HG02623 (cell line): Measurements from ENCODE around the gene C19orf12.
"Not testable (repeated sequence)": the region's sequence is repeated elsewhere in the genome, so short reads cannot be mapped to it uniquely, and the experiment has no call there.

ENCODE experiments used
- ATAC-seq: cut with Tn5 transposase; IDR thresholded peaks from one replicate; pipeline ENCODE4 v1.9.1; 2021; ENCODE audit warnings: moderate library complexity; ENCODE audit not compliant: unreplicated experiment

C19orf12 gene

DNA sequence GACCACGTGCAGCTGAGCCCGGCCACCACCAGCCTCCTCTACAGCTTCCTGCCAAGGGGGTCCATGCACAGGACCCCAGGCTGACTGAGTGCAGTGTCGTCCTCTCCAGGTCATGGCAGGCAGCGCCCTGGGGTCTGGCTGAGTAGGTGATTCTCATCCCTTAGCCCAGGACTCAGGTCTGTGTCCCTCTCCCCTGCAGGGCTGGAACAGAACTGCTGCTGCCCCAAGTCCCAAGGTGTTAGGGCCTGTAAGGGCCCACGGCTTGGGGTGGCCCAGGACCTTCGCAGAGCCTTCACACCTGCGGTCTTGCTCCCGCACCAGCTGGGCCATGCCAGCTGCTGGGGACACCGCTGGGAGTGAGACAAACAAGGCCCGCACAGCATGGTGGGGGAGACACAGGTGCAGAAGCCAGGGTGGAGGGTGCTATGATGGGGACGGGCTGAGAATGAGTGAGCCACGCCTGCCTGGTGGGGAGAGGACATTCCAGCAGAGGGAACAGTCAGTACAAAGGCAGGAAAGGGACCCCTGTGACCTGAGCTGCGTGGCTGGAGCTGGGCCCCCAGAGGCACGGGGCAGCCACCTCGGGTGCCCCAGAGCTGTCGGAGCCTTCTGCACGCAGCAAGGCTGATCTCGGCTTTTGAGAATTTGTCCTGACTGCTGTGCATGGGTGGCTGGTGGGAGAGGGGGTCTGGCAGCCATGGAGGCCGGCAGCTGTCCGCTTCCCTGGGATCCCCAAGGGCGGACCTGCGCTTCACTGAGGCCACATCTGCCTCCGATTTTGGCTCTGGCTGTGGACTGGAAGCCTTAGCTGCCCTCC lies 37.9 kb downstream of the C19orf12 start:
- no peak for ATAC-seq

DNA sequence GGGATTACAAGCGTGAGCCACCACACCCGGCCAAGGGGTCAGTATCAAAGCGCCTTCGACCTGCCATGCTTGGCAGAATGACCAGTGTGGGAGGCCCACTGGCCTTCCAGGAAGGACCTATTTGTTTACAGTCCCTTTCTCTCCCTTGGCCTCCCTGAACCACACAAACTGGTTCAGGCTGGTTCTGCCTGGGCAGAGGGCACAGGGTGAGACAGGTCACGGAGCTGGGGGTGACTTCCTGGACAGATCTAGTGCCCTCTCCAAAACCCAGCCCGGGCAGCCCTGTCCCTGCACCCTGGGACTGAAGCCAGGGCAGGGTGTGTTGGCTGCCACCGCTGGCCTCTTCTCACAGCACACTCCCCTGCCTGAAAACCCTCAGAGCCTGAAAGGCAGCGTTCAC lies 38.5 kb downstream of the C19orf12 start:
- no peak for ATAC-seq

DNA sequence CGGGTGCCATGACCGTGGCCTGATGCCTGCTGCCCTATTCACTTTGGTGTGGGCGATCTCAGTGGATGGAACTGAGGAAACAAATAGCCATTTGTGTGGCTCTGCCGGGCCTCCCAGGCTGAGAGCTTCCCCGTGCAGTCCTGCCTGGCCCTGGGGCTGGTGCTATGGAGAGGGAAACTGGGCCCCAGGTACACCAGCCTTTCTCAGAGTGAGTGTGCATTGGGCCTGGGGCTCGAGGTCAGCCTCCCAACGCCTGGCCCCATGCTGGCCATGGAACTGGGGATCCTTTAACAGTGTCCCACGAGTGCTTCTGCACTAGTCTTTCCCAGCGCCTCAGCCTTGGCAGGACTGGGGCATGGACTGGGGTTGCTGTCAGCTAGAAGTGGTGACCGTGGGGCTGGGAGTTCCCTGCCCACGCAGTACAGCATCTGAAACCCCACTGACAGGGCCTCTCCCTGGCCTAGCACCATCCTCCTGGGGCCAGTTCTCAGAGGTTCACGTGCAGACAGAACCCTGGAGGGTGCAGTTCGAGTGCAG lies 39.3 kb downstream of the C19orf12 start:
- no peak for ATAC-seq

DNA sequence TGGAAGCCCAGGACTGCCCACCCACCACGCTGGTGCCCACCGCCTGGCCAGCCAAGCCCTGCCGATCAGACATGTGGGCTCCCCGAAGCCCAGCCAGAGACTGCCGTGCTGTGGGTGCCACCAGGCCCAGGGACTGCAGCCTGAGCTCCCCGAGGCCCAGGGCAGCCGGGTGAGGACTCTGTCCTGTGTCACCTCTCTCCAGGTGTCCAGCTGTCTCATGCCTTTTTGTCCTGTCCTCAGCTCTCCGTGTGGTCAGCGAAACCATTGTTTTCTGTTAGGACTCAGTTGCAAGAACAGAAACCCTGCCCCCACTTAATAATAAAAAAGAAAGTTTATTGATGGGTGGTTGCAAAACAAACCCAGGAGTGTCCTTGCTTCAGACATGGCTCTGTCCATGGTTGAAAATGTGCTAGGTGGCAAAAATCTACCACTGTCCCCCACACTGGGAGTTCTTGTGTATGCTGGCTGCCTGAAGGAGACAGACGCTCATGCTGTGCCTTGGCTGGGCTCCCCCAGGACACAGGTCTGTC lies 39.9 kb downstream of the C19orf12 start:
- ATAC-seq = no peak

DNA sequence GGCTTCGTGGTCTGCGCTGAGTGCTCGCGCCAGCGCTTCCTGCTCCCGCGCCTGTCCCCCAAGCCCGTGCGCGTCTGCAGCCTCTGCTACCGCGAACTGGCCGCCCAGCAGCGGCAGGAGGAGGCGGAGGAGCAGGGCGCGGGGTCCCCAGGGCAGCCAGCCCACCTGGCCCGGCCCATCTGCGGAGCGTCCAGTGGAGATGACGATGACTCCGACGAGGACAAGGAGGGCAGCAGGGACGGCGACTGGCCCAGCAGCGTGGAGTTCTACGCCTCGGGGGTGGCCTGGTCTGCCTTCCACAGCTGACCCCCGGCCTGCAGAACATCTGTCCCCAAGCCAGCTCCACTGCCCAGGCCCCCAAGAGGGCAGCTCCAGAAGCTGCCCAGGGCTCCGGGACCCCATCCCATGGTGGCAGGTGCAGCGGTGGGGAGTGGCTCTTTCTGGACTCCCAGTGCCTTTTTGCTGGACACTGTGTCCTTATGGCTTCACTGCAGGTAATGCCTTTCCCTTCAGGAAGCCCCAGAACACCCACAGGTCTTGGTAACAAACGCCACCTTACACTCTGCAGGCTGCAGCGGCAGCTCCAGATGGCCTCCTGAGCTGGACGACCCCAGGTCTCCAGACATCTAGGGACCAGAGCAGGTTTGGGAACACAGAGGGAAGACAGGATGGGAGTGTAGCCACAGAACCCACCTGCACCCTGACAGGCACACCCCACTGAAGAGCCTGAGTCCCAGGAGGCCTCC lies 40.5 kb downstream of the C19orf12 start:
- no peak for ATAC-seq

DNA sequence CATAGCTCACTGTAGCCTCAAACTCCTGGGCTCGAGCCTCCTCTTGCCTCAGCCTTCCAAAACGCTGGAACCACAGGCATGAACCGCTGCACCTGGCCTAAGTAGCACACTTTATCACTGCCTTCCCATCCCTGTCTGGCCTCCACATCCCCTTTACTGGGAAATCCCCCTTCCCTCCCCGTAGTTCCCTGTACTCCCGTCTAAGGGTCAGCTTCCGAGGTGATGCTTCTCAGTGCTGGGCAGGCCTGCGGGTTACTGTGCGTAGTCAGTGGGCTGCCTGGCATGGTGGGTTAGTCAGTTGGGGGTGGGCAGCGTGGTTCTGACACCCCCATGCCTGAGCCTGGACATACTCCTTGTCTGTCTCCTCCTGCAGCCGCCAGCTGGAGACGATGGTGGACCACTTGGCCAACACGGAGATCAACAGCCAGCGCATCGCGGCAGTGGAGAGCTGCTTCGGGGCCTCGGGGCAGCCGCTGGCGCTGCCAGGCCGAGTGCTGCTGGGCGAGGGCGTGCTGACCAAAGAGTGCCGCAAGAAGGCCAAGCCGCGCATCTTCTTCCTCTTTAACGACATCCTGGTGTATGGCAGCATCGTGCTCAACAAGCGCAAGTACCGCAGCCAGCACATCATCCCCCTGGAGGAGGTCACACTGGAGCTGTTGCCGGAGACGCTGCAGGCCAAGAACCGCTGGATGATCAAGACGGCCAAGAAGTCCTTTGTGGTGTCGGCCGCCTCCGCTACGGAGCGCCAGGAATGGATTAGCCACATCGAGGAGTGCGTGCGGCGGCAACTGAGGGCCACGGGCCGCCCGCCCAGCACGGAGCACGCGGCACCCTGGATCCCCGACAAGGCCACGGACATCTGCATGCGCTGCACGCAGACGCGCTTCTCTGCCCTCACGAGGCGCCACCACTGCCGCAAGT lies 41.4 kb downstream of the C19orf12 start:
- ATAC-seq = no peak

DNA sequence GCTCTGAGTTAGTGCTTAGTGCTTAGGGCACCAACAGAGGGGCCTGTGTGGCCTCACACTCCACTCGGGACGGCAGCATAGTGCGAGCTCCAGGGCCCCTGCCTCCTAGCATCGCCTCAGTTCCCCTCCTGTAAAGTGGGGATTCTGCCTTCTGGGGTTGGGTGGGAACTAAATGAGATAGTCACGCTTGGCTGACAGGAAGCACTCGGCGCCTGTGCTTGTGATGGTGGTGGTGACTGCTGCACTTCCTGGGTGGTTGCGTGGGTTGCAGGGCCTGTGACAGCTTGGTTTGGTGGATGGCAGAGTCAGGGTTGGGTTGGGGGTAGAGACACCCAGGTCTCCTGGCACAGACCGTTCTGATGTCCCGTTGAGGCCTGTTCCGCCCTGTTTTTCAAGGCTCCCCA lies 42.1 kb downstream of the C19orf12 start:
- peak; percentile 35 for ATAC-seq

DNA sequence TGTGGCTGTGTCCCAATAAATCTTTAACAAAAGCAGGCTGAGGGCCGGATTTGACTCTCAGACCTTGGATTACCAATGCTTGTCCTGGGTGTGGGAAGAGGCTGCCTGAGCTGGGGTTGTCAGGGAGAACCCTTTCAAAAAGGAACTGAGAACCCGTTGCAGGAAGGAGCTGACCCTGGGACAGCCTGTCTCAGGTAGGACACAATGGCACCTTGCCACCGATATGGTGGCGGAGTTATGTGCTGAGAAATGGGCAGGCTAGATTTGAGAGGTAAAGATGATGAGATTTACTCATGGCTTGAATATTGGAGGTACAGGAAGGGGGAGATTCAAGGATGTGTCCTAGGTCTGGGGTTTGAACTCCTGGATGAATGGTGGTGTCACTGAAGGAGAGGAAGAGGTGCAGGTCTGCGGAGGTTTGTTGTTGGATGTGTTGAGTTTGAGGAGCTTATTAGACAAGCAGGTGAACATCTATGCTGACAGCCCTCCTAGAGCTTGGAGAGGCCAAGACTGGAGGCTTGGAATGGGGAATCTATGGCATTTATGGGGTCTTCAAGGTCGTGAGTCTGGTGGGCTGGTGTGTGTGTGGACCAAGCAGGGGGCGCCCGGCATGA lies 42.6 kb downstream of the C19orf12 start:
- no peak for ATAC-seq

DNA sequence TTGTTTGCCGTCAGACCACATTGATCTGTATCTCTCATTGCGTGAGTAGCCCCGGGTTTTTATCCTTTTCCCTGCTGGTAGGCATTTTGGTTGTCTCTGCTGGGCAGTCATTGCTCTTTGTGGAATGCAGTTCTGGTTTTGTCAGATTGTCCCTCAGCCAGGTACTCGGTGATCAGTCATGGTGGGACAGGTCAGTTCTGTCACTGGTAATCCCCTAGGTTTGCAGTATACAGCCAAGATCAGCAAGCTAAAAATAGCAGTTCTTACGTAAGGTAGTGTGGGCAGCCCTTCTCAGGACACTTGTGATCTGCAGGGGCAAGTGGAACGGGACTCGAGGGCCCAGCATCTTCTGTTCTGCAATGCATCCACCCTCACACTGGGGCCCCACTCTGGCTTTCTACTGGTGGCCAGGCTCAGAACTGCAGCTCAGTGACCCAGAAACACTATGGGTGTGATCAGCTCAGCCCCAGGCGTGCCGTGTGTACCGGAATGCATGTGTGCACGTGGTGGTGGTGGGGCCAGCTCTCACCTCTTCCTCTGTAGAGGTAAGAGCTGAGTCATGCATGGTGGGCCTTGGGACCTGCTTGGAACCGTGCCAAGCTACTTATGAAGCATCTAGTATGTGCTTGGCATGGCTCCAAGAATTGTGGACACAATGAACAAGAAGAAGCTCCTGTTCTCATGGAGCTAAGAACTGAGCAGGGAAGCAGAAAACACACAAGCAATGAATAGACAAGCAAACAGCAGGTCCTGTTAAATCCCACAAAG lies 43.5 kb downstream of the C19orf12 start:
- peak; percentile 56 for ATAC-seq

DNA sequence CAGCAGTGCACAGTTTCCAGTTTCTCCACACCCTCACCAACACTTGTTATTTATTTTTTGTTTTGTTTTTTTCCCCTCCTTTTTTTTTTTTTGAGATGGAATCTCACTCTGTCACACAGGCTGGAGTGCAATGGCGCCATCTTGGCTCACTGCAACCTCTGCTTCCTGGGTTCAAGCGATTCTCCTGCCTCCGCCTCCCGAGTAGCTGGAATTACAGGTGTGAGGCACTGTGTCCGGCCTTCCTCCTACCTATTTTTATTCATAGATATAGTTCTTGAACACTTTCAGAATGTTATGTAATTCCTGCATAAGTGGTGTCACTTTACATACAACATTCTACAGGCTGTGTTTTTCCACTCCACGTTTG lies 44.1 kb downstream of the C19orf12 start:
- ATAC-seq = not testable (repeated sequence)

DNA sequence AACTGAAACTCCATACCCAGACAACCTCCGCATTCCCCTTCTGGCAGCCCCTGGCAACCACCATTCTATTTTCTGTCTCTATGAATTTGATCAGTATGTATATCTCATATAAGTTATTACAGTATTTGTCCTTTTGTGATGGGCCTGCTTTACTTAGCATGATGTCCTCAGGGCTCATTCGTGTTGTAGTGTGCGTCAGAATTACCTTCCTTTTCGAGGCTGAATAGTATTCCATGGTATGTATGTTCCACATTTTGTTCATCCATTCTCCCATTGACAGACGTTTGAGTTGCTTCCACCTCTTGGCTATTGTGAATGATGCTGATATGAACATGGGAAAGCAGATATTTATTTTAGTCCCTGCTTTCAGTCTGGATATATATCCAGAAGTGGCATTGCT lies 44.8 kb downstream of the C19orf12 start:
- no peak for ATAC-seq

DNA sequence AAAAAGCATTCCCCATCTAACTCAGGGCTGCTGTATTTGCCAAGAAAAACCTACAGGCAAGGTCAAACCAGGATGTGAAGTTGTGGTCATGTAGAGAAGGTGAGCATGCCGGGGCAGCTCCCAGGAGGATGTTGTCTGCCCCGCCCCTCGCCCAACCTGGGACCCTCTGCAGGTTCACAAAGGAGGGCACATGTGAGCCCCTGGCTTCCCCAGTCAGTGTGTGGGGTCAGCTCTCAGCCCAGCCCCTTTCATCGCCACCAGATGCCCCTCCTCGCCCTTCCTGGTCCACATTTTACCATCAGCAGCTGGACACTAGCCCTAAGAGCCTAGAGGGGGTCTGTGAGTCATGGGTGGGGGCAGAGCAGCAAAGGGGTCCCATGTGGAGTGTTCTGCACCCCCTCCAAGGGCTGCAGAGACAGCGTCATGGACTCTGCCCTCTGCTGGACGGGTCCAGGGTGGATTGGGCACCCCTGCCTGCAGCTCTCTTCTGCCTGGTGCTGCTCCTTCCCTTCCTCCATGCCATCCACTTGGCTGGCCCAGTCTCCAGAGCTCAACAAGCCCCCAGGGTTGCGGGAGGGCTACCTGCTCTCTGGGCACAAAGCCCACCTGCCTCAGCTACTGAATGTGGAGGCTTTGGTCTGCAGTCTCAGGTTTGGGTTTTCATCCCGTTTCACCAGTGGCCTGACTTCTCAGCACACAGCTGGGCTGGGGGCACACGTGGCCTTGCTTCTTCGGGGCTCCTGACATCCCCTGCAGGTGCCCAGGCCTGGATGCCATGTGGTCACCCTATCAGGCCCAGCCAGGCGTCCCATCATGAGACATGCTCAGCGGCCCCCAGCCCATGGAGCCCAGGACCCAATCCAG lies 46.1 kb downstream of the C19orf12 start:
- no peak for ATAC-seq

DNA sequence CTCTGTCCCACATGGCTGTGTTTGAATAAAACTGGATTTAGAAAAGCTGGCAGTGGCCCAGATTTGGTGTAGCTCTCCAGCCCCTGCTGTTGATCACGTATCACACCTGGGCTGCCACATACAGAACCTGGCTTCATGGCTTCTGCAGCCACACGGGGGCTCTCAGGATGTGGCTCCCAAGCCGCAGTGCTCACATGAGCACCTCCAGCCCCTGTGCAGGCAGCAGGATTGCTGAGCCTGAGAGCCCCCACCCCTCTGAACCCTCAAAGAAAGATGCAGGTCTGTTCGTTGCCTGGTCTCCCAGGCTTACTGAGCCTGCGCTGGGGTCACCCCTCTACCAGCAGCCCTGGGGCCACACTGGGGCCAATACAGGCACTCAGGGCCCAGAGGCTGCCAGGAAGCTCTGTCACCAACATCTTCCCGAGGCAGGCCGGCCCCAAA lies 47.1 kb downstream of the C19orf12 start:
- ATAC-seq = no peak

DNA sequence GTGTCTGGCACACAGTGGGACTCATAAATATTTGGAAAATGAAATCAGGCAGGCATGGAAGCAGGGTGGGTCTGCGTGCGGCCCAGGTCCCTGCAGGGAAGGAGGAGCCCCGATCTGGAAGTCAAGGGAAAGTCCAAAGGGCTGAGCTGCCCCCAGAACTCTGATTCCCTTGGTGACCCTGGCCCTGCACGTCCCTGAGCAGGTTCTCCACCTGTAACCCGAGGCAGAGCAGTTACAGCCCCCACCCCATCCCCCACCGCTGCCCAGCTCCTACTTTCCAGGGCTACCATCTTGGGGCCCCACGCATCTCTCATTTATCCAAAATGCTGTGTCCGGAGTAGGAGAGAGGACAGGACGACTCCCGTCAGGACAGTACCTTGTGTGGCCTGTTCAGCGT lies 47.7 kb downstream of the C19orf12 start:
- no peak for ATAC-seq

DNA sequence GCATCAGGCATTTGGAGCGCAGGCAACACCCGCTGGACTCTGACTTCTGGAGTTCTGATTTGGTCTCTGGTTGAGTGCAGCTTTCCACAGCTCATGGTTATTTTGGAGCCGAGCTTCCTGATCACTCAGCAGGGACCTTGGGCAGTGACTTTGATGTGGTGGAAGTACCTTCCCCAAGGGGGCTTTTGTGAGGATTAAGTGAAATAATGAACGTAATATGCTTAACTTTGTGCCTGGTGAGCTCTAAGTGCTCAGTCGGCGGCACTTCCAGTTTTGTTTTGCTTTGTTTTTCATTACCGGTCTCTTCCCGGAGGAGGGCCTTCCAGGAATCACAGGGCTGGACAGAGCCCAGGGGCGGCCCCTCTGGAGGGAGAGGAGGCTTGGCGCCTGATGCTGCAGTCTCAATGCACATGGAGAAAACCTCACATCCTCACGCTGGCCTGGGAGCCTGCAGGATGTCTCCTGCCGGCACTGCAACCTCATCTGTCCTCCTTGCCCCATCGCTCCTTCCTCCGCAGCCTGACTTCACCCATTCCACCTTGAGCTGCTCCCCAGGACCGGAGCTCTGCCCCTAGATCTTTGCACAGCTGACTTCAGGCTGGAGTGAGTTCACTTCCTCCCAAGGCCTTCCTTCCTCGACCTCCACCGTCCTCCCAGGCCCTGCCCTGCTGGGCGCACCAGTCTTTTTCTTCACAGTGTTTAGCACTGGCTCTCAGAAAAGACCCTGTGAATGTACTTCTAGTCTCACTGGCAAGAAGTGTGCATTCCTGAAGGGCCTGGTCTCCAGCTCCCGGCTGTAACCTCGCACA lies 48.3 kb downstream of the C19orf12 start:
- ATAC-seq = no peak

DNA sequence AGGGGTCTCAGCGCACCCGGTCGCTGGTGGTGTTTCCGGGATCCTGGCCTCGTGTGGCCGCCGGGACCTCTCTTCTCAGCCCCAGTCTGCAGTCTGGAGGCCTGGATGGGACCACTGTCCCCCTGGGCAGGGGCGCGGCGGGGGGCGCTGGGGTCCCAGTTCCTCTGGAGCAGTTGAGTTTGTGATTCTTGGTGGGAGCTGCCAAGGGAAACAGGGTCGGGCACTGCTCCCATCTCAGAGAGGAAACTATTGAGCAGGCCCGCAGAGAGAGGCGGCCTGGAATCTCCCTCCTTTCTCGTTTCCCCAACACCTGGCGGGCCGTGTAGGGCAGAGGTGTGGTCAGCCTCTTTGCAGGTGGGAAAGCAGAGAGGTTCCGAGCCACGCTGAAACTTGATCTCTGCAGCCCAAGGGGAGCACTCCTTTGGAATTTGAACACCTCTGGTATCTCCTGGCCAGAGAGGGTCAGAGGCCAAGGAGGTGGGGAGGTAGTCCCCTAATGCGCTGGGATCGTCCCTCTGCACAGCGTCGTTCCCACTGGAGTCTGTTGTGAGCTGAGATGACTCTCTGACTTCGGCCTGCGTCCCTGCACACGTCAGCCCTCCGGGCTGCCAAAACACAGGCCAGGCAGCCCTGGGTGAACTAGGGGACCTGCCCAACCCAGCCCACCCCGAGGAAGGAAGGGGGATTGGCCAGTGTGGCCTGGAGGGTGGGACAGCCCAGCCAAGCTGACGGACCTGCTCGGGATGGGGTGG lies 49.1 kb downstream of the C19orf12 start:
- no peak for ATAC-seq

DNA sequence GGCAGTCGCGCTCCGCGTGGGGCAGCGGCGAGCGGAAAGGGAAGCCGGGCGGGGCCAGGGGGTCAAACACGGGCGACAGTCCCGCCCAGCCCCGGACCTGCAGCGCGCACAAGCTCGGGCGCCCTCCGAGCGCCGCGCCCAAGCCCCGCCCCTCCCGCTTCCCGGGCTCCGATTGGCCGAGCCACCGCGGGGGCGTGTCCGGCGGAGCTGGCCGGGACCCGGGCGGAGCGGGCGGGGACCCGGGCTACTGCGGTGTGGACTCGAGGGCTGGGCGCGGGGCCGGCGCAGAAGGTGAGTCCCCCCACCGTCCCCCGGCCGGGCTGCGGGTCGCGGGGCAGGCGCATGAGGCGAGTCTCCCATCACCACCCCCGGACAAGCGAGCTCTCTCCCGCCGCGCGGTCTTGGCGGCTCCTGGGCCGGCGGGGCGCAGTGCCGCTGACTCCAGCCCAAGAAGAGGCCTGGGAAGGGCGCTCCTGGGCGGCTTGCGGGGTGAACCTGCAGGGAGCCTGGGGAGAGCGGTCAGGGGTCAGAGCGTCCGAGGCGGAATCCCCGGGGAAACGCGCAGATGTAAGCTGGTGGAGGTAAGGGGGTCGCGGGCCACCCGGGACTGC lies 49.7 kb downstream of the C19orf12 start, which contains the start of gene PLEKHF1:
Gene PLEKHF1, plus strand, starts transcription at position 247 of the 611 bp plus-strand sequence. CDS start 8,379 bp downstream, outside the sequence.
- peak; percentile 88 for ATAC-seq
